Stomach (tissue), 19 donors: ENCODE data around the gene OGFR. TPM values are rescaled to one million over a fixed set of nuclear protein-coding genes. Genes with fewer than 3 reads are reported as not detected.

Source experiments
- DNase-seq, 2 donors: peaks; one replicate each; pipeline versions ENCODE4 v3.0.0 to v3.0.0-alpha.2; 2013 to 2019
- H3K27ac ChIP-seq, 5 donors: fragments of 200-600 bp in 4 of 5; sonication (generic) in 4 of 5; one replicate each; pipeline ENCODE4 v1.5.1; 2013 to 2019; ENCODE audit warnings: mild to moderate bottlenecking in 1 of 5, moderate library complexity in 1 of 5
- H3K27me3 ChIP-seq, 3 donors: fragments of 200-600 bp; sonication (generic); one replicate each; pipeline ENCODE4 v1.5.1; 2017 to 2019; ENCODE audit warnings: mixed run types in 1 of 3
- H3K36me3 ChIP-seq, 4 donors: fragments of 200-600 bp; sonication (generic); 1 replicate in 3 of 4; 2 replicates in 1 of 4; pipeline ENCODE4 v1.5.1; 2016 to 2019
- H3K4me1 ChIP-seq, 4 donors: fragments of 200-600 bp; sonication (generic); one replicate each; pipeline ENCODE4 v1.5.1; 2016 to 2019
- H3K4me3 ChIP-seq, 4 donors: fragments of 200-600 bp; sonication (generic) in 3 of 4; one replicate each; pipeline ENCODE4 v1.5.1; 2016 to 2019; ENCODE audit warnings: mild to moderate bottlenecking in 1 of 4
- H3K9me3 ChIP-seq, 4 donors: fragments of 200-600 bp; sonication (generic); one replicate each; pipeline ENCODE4 v1.5.1; 2016 to 2019
- CTCF ChIP-seq, 7 experiments: fragments of 450-650 bp in 4 of 7; fragments of 200-600 bp in 3 of 7; sonication (generic) in 3 of 7; IDR thresholded peaks; one replicate each; pipeline ENCODE4 v1.5.1; 2016 to 2019; ENCODE audit warnings: antibody characterized with exemption in 7 of 7, control low read depth in 2 of 7, mild to moderate bottlenecking in 1 of 7
- EP300 ChIP-seq: sonication (generic); formaldehyde crosslinking; IDR thresholded peaks from one replicate; pipeline ENCODE4 v1.6.1; 2017; ENCODE audit warnings: antibody characterized with exemption
- POLR2A ChIP-seq, 4 donors: fragments of 450-650 bp; IDR thresholded peaks; one replicate each; pipeline ENCODE4 v1.6.1; 2016; ENCODE audit warnings: antibody characterized with exemption in 4 of 4, control low read depth in 2 of 4, mild to moderate bottlenecking in 1 of 4, moderate library complexity in 1 of 4
- POLR2AphosphoS5 ChIP-seq, 3 donors: sonication (generic); formaldehyde crosslinking; IDR thresholded peaks; one replicate each; pipeline ENCODE4 v1.6.1; 2016; ENCODE audit warnings: antibody characterized with exemption in 3 of 3
- WGBS, 5 donors: extraction: QIAGEN DNeasy Blood & Tissue Kit in 3 of 5; methylation state at CpG; one replicate each; pipeline versions ENCODE4 v1.1.5 to v1.1.7; 2013 to 2018; 5-methylcytosine and 5-hydroxymethylcytosine counted together
- intact Hi-C: fragments of 100-400 bp; cut with DNase I; formaldehyde crosslinking; loops from one replicate; pipeline ENCODE4 v1.15.1; 2023; ENCODE audit warnings: low total_unique reads
- long read RNA-seq, 10 donors: transcript quantifications; one replicate each; lab custom pipeline, GENCODE V29; 2026
- polyA plus RNA-seq, 3 donors: library from polyadenylated mRNA; stranded (reverse); fragments of 200-250 nt; gene quantifications; one replicate each; pipeline ENCODE4 v1.2.3, GENCODE V29; 2013
- total RNA-seq, 5 donors: library from RNA; depleted of rRNA; stranded (reverse); fragments of >200 nt; gene quantifications; one replicate each; pipeline versions ENCODE4 v1.1.0 to v1.2.3, GENCODE V29; 2014 to 2016
- donor health status: healthy with polysubstance abuse.
- donor health status: Bipolar disorder and iron deficiency.
- donor health status: healthy.

Gene OGFR
- 10 to 100 TPM; 20.1 to 75.3 (median 43.2) TPM for total RNA-seq
- polyA plus RNA-seq: 10 to 100 TPM; 31.9 to 51.9 (median 41.5) TPM
- long read RNA-seq, donor 1, partial matches to known transcripts: 0 of 1 reads
- long read RNA-seq, donor 1, other reads (novel, unspliced or antisense): 0 of 1 reads
- long read RNA-seq, donor 2, partial matches to known transcripts: 0 of 4 reads
- long read RNA-seq, donor 2, other reads (novel, unspliced or antisense): 0 of 4 reads
- long read RNA-seq, donor 3, partial matches to known transcripts: 0 of 3 reads
- long read RNA-seq, donor 3, other reads (novel, unspliced or antisense): 0 of 3 reads
- long read RNA-seq, donor 4: 0 reads
- long read RNA-seq, donor 5, partial matches to known transcripts: 0 of 3 reads
- long read RNA-seq, donor 5, other reads (novel, unspliced or antisense): 0 of 3 reads
- long read RNA-seq, donor 6, full-length matches to known transcripts: 15 of 15 reads
- long read RNA-seq, donor 6, partial matches to known transcripts: 0 of 15 reads
- long read RNA-seq, donor 6, other reads (novel, unspliced or antisense): 0 of 15 reads
- long read RNA-seq, donor 7, transcript OGFR-201 (7 exons, 2,410 nt): major isoform, 6 of 6 reads
- long read RNA-seq, donor 7, partial matches to known transcripts: 0 of 6 reads
- long read RNA-seq, donor 7, other reads (novel, unspliced or antisense): 0 of 6 reads
- long read RNA-seq, donor 8: 0 reads
- long read RNA-seq, donor 9, partial matches to known transcripts: 0 of 1 reads
- long read RNA-seq, donor 9, other reads (novel, unspliced or antisense): 0 of 1 reads
- long read RNA-seq, donor 10, partial matches to known transcripts: 0 of 3 reads
- long read RNA-seq, donor 10, other reads (novel, unspliced or antisense): 0 of 3 reads

- peak; percentile 69 to 90 for DNase-seq
- Histone ChIP-seq H3K4me1 (peaks cover 23 to 52% (median 43%) of the 10 kb centered on the region in 4 donors), H3K27ac (peak within 1 kb of the TSS; percentile 89 to 94 (median 93)), H3K36me3 (peaks cover 31 to 51% (median 47%) of the 10 kb centered on the region in 4 donors), H3K9me3 (no peaks in the 10 kb centered on the region), H3K4me3 (peak within 1 kb of the TSS; percentile 91 to 99 (median 94)), H3K27me3 (no peaks in the 10 kb centered on the region)
- intact Hi-C loops: no loop called here
- TF ChIP-seq POLR2AphosphoS5 (IDR thresholded peaks at IDR 0.05): peak; percentile 36 to 91 (median 89)
- TF ChIP-seq EP300: no peak
- 0 to 1% (median 0%) methylated on average over 28 to 72 of the region's 77 CpGs for WGBS, 5 donors
Measured at GRCh38 chr20:62804627-62805154, at the start of gene OGFR. Gene OGFR (plus strand): TSS chr20:62804835. CDS start chr20:62804860, 25 bp downstream.

- no peak for DNase-seq
- TF ChIP-seq POLR2AphosphoS5 (IDR thresholded peaks at IDR 0.05) (no peak), EP300 (no peak), POLR2A (IDR thresholded peaks at IDR 0.05) (no peak), CTCF (IDR thresholded peaks at IDR 0.05) (no peak)
- Histone ChIP-seq H3K4me3 (no peak overlapping the region), H3K27ac (no peak overlapping the region), H3K36me3 (no peaks in the 10 kb centered on the region), H3K27me3 (peaks cover 0 to 32% (median 0%) of the 10 kb centered on the region in 3 donors), H3K4me1 (peaks cover 9 to 15% (median 11%) of the 10 kb centered on the region in 4 donors), H3K9me3 (no peaks in the 10 kb centered on the region)
- WGBS, 5 donors: 75 to 100% (median 96%) methylated on average over 1 of the region's 1 CpG
- intact Hi-C loops: no loop called here
Measured at GRCh38 chr20:62754991-62755356, 49.7 kb upstream of the OGFR start.

GRCh38 chr20:62755817-62756724 lies 48.6 kb upstream of the OGFR start:
- peaks cover 15 to 23% (median 18%) of the 10 kb centered on the region in 4 donors for H3K4me1 ChIP-seq
- TF ChIP-seq EP300 (no peak), POLR2AphosphoS5 (IDR thresholded peaks at IDR 0.05) (no peak), CTCF (IDR thresholded peaks at IDR 0.05) (no peak), POLR2A (IDR thresholded peaks at IDR 0.05) (no peak)
- DNase-seq: peak in 1 of 2 donors; percentile 46
- H3K36me3 ChIP-seq: no peaks in the 10 kb centered on the region
- no peak overlapping the region for H3K4me3 ChIP-seq
- intact Hi-C loops: no loop called here
- 23 to 31% (median 28%) methylated on average over 10 of the region's 10 CpGs for WGBS, 5 donors
- H3K27me3 ChIP-seq: peaks cover 0 to 40% (median 0%) of the 10 kb centered on the region in 3 donors
- no peak overlapping the region for H3K27ac ChIP-seq
- no peaks in the 10 kb centered on the region for H3K9me3 ChIP-seq

GRCh38 chr20:62758226-62758912 lies 46.3 kb upstream of the OGFR start:
- Histone ChIP-seq H3K4me3 (no peak overlapping the region), H3K36me3 (no peaks in the 10 kb centered on the region), H3K27ac (no peak overlapping the region), H3K27me3 (peaks cover 0 to 42% (median 0%) of the 10 kb centered on the region in 3 donors), H3K9me3 (no peaks in the 10 kb centered on the region), H3K4me1 (peaks cover 7 to 15% (median 14%) of the 10 kb centered on the region in 4 donors)
- intact Hi-C loops: no loop called here
- WGBS, 5 donors: 73 to 80% (median 79%) methylated on average over 11 to 16 of the region's 16 CpGs
- TF ChIP-seq CTCF (IDR thresholded peaks at IDR 0.05): no peak
- no peak for TF ChIP-seq POLR2A (IDR thresholded peaks at IDR 0.05)
- TF ChIP-seq EP300: no peak
- no peak for TF ChIP-seq POLR2AphosphoS5 (IDR thresholded peaks at IDR 0.05)
- no peak for DNase-seq
